GM21381 (cell line): ENCODE measurements around the gene ANKS1B.
"Not testable (repeated sequence)": the region's sequence is repeated elsewhere in the genome, so short reads cannot be mapped to it uniquely, and the experiment has no call there.

Experiments
- ATAC-seq: cut with Tn5 transposase; IDR thresholded peaks from one replicate; pipeline ENCODE4 v1.9.1; 2021; ENCODE audit warnings: mild to moderate bottlenecking, moderate library complexity; ENCODE audit not compliant: unreplicated experiment

ANKS1B gene

DNA sequence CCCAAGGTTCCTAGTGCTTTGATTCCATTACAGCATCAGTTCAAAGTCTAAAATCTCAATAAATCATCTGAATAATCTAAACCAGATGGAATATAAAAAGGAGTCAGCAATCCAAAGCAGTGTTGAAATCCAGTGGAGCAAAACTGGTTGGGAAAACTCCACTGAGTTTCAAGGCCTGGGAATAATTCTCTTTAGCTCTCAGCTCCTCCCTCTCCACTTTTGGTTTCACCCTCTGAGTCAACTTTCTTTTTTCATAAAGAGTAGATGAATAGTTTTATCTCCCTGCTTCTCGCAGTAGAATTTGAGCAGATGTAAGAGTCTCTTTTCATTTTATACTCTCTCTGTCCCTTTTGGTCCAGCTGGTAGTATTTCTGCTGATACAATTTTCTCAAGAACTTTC lies 1001.1 kb downstream of the ANKS1B start:
- peak; percentile 63 for ATAC-seq

DNA sequence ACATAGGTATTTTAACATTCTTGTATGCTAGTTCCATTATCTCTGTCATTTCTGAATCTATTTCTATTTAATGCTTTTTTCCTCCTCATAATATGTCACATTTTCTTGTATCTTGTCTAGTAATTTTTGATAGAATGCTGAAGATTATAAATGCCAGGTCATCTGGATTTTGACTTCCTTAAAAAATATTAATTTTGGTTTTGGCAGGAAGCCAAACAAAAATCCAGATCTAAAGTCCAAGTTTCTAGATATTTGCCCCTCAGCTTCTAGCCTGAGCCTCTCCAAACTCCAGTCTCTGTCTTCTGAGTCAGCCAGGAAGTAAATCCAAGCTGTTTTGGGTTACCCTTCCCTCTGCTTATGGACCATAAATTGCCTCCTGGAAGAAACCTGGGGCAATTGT lies 1004.2 kb downstream of the ANKS1B start:
- no peak for ATAC-seq

DNA sequence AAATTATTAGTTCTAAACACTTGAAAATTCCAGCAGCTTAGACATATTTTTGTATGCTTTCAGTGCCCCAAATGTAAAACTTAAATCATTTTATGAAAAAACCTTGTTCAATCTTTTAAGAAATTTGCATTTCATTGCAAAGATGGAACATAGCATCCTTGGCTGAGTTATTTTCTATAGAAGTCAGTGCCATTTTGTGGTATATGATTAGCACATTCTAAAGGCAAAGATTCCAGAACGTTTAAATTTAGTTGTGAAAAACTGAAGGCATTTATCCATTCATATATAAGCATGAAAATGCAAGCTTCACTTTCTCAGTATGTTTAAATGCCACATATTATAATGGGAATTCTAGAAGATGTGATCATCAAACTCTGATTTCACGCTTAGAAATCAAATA lies 1007.5 kb downstream of the ANKS1B start:
- no peak for ATAC-seq

DNA sequence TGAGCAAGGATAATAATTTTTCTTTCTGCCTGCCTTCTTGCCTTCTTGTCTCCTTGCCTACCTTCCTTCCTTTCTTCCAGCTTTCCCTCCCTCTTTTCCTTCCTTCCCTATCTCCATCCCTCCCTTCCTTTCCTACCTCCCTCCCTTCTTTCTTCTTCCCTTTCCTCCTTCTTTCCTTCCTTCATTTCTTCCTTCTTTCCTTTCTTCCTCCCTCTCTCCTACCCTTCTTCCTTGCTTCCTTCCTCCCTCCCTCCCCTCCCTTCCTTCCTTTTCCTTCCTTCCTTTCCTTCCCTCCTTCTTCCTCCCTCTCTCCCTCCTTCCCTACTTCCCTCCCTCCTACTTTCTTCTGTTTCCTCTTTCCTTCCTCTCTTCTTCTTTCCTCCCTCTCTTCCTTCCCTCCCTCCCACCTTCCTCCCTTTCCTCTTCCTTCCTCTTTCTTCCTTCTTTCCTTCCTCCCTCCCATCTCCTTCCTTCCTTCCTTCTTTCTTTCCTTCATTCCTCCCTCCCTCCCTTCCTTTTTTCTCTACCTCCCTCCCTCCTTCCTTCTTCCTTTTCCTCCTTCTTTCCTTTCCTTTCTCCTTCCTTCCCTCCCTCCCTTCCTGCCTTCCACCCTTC lies 1009.9 kb downstream of the ANKS1B start:
- no peak for ATAC-seq

DNA sequence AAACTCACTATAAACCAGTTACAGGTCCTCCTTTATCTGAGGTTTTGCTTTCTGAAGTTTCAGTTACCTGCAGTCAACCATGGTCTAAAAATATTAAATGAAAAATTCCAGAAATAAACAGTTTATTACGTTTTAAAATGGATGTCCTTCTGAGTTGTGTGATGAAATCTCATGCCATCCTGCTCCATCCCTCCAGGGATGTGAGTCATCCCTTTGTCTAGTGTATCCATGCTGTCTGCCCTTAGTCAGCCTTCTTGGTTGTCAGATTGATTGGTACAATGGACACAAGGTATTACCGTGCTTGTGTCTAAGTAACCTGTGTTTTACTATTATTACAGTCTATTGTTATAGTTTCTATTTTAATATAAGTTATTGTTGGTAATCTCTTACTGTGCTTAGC lies 1011.3 kb downstream of the ANKS1B start:
- no peak for ATAC-seq

DNA sequence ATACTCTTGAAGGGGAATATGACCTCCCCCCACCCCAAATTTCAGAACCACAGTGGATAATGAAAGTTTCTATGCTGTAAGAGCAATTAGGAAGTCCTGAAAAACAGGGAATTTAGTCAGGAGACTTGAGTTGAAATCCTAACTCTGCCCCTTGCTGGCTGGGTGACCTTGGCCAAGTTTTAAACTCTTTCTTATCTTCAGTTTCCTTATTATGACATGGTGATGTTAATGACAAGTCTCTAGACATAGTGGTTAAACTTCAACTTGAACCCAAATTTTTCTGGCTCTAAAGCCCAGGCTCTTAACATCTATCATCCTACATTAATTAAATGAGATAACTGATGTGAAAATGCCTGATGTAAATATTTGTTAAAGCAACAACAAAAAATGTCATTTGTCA lies 1013.8 kb downstream of the ANKS1B start:
- no peak for ATAC-seq

DNA sequence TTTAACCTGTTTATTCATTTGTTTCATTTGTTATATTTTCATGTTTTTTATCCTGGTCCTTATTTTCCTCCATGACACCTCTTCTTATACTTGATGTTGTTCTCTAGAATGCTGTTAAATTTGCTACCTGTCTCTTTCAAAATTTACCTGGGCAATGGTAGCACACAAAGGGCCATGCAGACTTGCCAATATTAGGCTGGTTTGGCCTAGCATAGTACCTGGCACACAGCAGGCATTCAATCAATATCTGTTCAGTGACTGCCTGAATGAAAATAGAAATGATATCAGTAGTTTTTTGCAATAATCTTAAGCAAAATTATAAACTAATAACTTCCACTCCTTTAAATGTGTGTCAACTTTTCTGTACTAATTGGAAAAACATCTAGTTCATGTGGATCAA lies 1014.5 kb downstream of the ANKS1B start:
- ATAC-seq = no peak

DNA sequence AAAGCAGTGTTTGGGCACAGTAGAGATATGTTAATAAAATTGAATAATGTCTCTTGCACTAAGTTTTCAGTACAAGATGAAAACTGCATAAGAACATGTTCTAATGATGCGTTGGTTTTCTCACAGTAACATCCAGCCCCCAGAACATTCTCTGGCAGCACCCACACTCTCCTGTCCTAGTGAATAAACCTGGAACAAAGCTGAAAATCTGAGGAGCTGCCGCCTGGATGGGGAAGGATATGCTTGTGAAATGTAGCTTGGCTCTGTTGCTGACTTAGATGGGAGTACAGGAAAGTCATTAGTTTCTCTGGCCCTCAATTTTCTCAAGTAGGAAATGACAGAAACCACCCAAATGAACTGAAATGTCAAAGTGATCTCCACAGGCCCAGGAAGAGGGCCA lies 1015.8 kb downstream of the ANKS1B start:
- no peak for ATAC-seq

DNA sequence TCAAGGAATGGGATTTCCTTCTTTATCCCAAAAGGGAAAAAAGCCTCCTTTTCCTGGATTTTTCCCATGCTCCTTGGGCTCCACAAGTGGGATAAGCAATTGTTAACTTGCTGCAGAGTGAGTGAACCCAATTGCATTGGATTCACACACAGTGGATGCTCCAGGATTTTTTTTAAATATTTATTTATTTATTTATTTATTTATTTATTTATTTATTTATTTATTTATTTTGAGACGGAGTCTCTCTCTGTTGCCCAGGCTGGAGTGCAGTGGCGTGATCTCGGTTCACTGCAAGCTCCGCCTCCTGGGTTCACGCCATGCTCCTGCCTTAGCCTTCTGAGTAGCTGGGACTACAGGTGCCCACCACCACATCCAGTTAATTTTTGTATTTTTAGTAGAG lies 1027.6 kb downstream of the ANKS1B start:
- not testable (repeated sequence) for ATAC-seq

DNA sequence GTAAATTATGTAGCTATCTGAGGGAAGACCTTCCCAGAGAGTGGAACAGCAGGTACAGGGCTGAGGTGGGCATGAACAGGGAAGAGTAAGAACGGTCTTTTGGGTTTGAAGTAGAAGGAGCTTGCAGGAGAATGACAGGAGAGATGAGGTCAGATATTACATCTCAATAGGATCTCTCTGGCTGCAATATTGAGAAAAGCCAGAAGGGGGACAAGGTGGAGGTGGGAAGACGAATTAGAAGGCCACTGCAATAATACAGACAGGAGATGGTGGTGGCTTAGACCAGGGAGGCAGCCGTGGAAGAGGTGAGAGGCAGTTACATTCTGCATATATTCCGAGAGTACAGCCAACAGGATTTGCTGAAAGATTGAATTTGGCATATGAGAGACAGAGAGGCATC lies 1029.5 kb downstream of the ANKS1B start:
- no peak for ATAC-seq

DNA sequence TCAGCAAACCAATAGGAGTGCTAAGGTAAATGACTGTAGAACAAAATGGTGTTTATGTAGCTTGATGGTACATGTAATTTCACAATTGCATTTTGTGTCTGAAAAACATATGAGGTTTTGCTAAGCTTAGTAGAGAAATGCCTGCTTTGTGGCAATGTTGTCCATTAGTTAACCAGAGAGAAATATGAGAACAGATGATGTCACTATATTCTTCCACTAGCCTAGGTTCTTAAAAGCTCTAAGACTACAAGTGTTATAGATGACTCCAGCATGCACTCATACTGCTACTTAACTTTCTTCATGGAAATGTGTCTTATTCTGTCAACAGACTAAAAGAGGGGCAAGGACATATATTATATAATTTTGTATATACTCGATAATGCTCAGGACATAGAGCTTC lies 1030.2 kb downstream of the ANKS1B start:
- ATAC-seq = no peak

DNA sequence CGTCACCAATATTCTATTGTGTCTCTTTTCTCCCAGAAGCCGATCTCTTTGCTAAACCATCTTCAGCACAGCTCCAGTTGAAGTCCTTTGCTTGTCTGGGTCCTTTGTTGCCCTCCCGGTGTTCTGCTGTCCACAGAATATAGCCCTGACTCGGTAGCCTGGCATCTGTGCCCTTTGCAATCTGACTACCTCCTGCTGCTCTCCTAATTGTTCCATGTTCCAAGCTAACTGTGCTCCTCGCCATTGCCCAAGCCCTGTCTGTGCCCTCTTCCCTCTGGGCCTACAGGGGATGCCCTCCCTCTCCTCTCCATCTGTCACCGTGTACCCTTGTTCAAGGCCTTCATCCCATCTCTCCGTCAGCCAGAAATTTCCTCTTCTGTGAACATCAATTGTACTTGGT lies 1033.3 kb downstream of the ANKS1B start:
- ATAC-seq = no peak

DNA sequence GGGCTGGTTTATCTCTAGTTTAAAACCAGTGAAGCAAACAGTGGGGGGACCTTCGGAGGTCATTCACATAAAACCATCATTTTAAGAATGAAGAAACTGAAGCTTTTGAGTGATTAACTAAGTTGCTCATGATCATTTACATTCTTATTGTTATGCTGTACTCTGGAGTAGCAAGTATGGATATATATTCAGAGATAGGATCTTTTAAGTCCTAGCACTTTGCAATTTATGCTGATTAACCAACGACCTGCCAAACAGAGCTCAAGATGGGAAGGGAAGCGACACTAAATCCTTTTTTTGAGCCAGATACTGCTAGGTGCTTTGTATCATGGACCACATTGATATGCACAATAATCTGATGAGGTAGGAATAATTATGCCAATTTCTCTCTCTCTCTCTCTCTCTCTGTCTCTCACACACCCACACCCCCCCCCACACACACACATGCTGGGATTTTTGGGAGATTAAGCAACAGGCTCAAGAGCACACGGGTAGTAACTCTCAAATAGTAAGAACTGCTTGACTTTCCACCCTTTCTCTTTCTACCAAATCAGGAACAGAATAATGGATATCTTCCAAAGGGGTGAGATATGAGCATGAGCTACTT lies 1036.3 kb downstream of the ANKS1B start:
- ATAC-seq = no peak

DNA sequence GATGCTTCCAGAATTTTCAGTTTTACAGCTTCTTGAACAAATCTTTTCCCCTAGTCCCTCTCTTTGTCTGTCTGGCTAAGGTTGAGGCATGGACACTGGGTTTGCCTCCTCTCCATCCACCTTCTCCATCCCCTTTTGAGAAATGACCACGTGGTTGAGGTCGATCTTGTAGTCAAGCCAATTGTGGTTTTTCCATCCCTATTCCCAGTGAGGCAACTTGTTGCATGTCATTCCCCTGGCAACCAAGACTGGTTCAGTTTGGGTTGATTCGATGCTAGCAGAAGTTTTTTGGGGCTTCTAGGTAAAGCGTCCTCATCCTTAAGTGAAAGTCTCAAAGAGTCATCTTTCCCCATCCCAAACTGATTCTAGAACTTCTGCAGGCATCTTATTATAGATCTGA lies 1038.9 kb downstream of the ANKS1B start:
- ATAC-seq = no peak

DNA sequence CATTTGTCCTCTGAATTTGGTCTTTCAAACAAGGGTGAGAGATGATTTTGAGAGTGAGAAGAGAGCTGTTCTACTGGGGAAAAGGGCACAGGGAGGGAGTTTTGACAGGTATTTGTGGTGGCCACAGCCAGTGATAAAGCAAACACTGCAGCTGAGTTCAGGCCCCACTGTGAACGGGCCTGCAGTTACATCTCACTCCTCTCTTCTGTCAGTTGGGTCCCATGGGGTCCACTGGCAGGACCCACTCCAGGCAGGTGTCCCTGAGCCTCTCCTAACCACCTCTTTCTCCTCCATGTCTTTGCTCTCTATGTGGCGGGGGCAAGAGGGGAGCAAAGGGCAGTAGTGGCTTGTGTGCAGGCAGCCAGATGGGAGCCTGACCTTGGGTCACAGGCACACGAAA lies 1044.8 kb downstream of the ANKS1B start:
- no peak for ATAC-seq

DNA sequence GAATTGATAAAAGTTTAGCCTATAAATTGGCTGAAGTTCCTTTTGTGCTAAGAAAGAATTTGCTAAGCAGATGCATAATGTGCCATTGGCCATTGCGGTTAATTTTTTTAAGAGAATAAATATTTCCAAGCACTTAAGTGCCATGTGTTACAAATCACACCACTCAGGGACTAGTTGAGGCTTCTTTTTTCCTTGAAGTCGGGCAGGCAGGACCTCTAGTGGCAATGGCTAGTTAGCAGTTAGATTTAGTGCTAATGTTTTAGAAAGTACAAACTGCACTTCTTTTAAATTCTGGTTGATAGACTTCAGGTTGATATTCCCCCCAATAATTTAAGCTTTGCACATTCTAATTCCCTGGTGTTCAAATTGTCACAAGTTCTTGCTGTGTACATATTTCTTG lies 1045.4 kb downstream of the ANKS1B start:
- ATAC-seq = no peak

DNA sequence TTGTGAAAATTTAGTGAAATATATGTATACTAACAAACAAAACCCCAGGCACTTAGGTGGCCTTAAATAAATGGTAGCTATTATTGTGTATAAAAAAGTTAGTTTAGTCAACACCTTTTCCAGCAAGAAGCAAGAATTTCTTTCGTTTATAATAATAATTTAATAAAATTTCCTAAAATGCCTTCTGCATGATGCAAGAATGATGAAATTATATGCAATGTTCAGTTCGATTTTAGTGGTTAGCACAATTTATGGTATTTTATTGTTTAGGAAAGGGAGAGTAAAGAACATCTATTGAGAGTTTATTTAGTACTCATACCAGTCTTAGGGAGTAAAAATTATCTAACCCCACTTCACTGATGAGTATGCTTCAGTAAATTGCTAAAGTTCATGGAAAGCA lies 1048.9 kb downstream of the ANKS1B start:
- no peak for ATAC-seq

DNA sequence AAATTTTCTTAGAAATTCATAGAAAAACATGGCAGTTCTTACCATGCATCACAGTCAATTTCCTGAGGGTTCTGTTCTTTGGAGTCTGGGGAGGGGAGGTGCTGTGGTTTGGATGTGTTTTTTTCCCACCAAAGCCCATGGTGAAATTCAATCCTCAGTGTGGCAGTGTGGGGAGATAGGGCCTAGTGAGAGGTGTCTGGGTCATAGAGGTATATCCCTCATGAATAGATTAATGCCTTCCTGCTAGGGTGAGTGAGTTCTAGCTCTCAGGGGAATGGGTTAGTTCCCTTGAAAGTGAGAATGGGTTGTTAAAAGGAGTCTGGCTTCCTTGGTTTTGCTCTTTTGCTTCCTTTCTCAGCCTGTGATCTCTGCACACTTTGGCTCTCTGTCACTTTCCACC lies 1061.9 kb downstream of the ANKS1B start:
- ATAC-seq = no peak

DNA sequence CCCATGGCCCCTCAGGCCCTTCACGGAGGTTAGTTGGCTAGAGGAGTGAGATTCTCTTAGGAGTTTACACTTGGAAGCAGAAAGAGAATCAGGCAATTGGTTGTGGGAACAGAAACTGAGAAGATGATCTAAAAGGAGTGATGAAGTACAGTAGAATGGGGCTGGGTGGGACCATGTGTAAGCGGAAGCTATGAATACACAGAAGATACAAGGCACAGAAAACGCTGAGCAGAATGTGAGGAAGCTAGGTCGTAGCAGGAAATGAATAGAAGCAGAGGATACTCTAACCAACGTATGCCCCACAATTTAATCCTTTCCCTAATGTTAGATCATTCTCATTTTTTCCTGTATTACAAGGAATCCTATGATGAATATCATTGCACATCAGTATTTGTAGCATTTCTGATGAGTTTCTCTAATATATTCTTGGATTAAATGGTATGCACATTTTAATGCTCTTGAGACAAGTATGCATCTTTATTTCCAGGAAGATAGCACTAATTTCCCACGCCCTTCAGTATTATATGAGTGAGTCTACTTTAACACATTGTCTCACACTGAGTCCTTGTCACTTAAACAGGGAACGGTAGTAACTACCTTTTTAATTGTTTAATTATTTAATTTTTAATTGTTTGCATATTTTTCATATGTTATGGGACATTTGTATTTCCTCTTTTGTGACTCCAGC lies 1066.4 kb downstream of the ANKS1B start:
- no peak for ATAC-seq

DNA sequence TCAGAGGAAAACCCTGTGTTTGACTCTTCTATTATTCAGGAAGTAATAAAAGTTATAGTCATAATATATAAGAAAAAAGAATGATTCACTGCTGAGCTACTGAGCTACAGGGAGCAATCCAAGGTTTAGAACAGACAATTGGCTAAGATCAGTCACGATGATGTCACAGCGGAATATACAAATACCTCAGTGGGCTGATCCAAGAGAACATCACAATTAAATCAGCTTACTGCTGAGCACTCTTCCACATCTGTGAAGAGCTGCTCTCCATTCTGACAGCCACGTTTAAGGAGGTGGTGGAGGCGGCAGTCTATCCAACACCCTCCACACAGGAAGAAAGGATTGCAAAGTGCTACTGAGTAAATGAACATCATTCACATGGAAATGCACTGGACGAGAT lies 1068.6 kb downstream of the ANKS1B start:
- no peak for ATAC-seq

DNA sequence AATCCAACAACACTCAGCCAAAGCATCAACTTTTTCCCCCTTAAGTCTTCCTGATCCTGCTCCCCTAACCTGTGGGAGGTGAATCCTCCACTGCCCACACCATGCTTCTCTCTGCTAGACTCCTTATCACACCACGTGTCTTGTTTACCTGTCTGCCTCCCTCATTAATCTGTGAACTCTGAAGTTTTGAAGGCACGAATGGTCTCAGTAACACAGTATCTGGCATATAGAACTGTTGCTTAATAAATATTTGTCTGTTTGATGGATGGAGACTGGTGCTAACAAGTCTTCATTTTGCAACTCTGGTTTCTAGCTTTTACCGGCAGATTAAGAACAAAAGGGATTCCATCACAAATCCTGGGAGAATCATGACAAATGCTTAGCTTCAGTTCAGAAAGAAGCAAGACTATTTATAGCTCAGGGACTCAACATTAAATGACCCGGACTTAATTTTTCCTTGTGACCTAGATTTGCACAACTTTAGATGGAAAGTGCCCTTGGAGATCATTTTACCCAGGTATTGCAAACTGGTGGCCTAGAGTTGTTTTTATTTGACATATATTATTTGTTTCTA lies 1072.2 kb downstream of the ANKS1B start:
- no peak for ATAC-seq

DNA sequence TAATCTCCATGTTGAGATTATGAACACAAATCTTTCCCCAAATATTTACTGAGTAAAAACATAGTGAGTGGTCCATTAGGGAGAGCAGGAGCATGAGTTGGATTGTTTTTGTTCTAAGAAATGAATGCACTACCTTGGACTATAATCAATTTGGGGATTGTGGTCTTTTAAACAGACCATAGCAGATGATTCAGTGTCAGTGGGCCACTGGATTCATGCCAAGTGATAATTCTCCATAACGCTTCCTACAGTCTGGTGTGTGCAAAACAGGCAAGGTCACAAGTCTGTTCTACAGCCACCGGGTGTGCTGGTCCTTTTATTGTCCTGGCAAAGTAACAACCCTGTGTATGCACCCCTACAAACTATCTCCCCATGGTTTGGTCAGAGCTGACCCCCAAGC lies 1073.3 kb downstream of the ANKS1B start:
- ATAC-seq = no peak
